Choroid plexus epithelial cell (primary cell): Measurements from ENCODE around the gene ASB6.

Experiments
- DNase-seq: peaks from one replicate; pipeline ENCODE4 v3.0.0-alpha.2; 2010; ENCODE audit warnings: low read depth
- H3K4me3 ChIP-seq: 2 replicates; pipeline ENCODE4 v1.5.1; 2011; ENCODE audit warnings: low read depth, mild to moderate bottlenecking, control low read depth, low read length, moderate library complexity
- CTCF ChIP-seq: conservative IDR thresholded peaks from 2 replicates; pipeline ENCODE4 v1.5.1; 2011; ENCODE audit warnings: low read depth, mild to moderate bottlenecking, control low read depth, inconsistent platforms, low read length, moderate library complexity

ASB6 gene

GRCh38 chr9:129646654-129647053 lies 4.7 kb upstream of the ASB6 start:
- no peak for TF ChIP-seq CTCF
- no peak overlapping the region for H3K4me3 ChIP-seq
- DNase-seq = no peak

GRCh38 chr9:129646252-129646651 lies 4.3 kb upstream of the ASB6 start:
- TF ChIP-seq CTCF = no peak
- DNase-seq = no peak
- H3K4me3 ChIP-seq = no peak overlapping the region

- no peak for DNase-seq
- H3K4me3 ChIP-seq = no peak overlapping the region
- TF ChIP-seq CTCF = no peak
Observed at GRCh38 chr9:129644902-129645301, 3.0 kb upstream of the ASB6 start.

- no peak for DNase-seq
- H3K4me3 ChIP-seq = no peak overlapping the region
- no peak for TF ChIP-seq CTCF
Observed at GRCh38 chr9:129644365-129644764, 2.4 kb upstream of the ASB6 start.

- H3K4me3 ChIP-seq = no peak overlapping the region
- no peak for TF ChIP-seq CTCF
Observed at GRCh38 chr9:129643706-129644105, 1.8 kb upstream of the ASB6 start.

GRCh38 chr9:129640871-129641749 lies 841 bp downstream of the ASB6 start:
- no peak for TF ChIP-seq CTCF
- peak overlapping the region; percentile 92 for H3K4me3 ChIP-seq
- no peak for DNase-seq

More at GRCh38 chr9:129643706-129644105, 1.8 kb upstream of the ASB6 start:
- no peak for DNase-seq
